GM19438 (cell line): ENCODE measurements around the gene TANGO2.

Experiments used
- ATAC-seq: cut with Tn5 transposase; IDR thresholded peaks from one replicate; pipeline ENCODE4 v1.9.1; 2021; ENCODE audit warnings: low read depth; ENCODE audit not compliant: unreplicated experiment

Gene TANGO2

GRCh38 chr22:20113551-20114310 is 92.8 kb downstream of the TANGO2 start:
- no peak for ATAC-seq

DNA sequence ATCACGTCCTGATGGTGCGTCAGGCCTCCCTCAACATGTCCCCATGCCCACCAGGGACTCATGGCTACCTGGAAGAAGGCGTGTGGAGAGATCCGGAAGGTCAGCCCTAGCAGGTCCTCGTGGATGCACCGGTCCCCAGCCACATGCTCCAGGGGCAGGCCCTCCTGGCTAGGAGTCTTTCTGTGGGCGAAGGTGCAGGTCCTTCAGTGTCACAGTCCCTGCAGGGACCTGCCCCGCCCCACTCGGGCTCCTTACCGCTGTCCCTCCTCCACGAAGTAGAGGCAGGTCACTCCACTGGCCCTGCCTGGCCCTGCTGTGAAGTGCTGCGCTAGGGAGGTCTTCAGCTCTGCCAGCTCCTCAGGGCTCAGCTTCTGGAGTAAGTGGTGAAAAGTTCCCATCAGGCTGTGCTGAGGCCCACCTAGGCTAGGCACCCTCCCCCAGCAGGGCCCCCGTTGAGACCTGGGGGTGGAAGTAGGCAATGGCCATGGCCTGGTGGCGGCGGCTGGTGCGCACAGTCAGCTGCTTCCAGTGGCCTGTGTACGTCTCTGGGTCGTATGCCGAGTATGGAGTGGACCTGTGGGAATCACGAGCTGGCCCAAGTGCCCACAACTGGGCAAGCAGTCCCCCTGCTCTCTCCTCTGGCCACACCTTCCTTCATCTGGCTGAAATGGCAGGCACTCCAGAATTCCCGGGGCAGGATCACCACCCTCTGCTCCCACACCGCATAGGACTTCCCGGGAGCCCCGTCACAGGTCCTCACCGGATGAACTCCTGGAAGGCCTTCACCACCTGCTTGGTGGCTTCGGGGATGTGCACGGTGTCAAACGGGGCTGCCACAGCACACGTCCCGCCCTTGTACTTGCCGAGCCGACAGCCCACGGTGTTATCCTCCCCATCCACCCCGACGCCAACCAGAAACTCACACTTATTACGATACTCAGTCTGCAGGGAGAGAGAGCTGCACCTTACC is 93.9 kb downstream of the TANGO2 start:
- no peak for ATAC-seq

- no peak for ATAC-seq
These were observed 94.9 kb downstream of the TANGO2 start, which contains the start of gene RANBP1 for GRCh38 chr22:20115691-20116375. TSS of gene RANBP1 (plus strand) at chr22:20116104. CDS start at chr22:20116185, 81 bp downstream.

DNA sequence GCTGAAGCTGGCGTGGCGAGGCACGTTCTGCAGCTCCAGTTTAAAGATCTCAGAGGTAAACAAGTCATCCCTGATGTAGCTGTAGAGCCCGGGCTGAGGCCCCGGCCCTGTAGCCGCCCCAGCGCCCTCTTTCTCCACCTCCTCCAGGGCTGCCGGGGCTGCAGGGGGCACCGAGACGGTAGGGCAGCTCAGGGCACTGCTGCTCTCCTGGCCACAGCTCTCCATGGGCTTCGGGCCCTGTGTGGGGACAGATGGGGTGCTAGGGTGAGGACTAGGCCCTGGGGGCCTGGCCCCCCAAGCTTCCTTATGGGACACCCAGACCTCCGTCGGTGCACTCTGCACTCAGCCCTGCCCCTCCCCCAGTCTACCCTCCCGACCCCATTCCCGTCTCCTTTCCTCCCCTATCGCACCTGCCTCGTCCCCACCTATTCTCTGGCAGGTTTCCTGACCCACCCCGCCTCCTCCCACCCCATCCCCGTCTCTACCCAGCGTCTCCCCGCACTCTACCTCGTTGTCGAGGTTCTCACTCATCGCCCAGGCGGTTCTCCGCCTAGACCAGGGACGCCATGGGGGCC is 95.6 kb downstream of the TANGO2 start:
- no peak for ATAC-seq
